Myocyte (in vitro differentiated cells): ENCODE results near the gene IL1F10. TPM values are rescaled to one million over a fixed set of nuclear protein-coding genes. Genes with fewer than 3 reads are reported as not detected.

ENCODE experiments used
- DNase-seq: peaks from one replicate; pipeline ENCODE4 v3.0.0-alpha.2; 2012; ENCODE audit warnings: low read depth
- polyA plus RNA-seq: library from polyadenylated mRNA; unstranded; fragments of >200 nt; gene quantifications from one replicate; pipeline ENCODE4 v1.2.1, GENCODE V29; 2012; ENCODE audit warnings: missing spikeins
- total RNA-seq: library from RNA; depleted of rRNA; stranded (reverse); fragments of >200 nt; gene quantifications from 2 replicates; pipeline ENCODE4 v1.2.3, GENCODE V29; 2014

IL1F10 gene, protein sequence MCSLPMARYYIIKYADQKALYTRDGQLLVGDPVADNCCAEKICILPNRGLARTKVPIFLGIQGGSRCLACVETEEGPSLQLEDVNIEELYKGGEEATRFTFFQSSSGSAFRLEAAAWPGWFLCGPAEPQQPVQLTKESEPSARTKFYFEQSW
- total RNA-seq = not detected in 2 replicates
- not detected for polyA plus RNA-seq

DNA sequence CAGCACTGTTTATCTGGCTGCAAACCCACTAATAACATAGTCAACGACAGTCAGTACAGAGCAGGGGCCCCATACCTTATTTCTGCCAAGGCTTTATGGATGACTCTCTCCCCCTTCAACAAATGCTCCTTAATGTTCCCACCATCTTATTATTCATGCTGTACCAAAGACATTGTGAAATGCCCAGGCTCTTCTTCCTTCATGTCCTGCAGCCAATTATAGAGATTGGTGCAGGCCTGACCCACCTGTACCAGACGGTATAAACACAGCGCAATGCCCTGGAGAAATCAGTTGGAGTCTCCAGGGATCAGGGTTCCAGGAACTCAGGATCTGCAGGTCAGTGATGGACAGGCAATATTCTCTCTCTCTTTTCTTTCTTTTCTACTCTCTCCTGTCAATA lies at the start of gene IL1F10:
IL1F10 (plus strand) TSS at position 290 of the 400 bp plus-strand sequence. CDS start 4,769 bp downstream, outside the sequence.
- DNase-seq = no peak

DNA sequence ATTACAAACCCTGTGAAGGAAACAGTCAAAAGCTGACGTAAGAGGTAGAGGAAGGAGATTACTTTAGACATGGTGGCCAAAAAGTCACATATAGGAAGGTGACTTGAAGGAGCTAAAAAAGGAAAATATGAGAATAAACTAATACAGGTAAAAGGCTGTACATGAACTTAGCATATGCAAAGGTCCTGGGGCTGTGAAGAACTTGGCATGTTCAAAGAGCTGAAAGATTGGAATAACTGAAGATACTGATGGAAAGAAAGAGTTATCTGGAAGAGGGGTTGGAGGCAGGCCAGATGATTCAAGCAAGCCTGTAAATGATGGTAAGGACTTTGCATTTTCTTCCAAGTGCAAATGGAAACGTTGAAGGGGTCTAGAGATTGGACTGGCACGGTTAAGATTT lies 49.3 kb upstream of the IL1F10 start:
- no peak for DNase-seq

DNA sequence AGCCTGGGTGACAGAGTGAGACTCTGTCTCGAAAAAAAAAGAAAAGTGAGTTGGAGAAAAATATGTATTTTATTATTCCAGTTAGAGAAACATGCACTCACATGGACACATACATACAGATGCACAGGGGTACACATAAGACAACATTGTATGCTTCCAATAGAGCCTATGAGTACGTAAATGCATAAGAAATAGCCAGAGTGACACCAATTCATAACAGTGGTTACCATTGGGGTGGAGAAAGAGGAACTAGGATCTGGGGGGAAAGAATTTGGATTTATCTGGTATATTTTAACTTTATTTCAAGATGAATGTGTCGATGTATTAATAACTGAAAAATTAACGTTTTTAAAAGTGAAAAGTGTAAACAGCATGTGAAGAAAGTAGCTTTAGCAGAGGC lies 46.5 kb upstream of the IL1F10 start:
- DNase-seq = no peak

DNA sequence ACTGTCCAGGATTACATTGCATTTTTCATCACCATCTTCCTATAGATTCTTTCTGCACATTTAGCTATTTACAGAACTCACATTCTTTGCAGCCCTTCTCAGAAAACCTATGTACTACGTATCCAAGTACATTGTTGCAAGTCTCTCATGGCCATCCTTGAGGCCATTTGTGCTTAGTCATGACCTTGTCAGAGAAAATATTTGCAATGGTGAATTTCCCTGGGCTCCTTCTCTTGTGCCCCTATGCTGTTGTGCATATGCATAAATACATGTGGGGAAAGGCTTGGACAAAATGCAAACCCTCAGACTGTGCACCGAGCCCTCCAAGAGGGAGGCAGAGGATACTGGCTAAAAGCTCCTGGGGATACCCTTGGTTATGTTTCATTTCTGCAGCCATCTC lies 43.0 kb upstream of the IL1F10 start:
- DNase-seq = no peak

DNA sequence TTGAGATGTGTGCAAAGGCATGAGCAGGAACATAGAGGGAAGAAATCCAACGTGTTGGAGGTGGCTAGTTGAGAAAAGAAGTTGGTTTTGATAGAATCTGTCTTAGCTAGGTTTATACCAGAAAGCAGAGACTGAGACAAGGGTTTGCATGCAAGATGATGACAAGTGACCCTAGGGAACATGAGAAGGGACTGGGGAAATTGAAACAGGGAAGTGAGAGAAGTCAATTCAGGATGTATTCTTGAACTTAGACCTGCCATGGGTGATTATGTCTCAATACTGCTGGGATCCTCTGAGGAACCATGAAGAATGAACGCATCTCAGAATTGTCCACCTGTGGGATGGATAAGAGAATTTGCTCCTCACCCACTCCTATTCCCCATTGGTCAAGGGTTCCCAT lies 42.0 kb upstream of the IL1F10 start:
- no peak for DNase-seq

DNA sequence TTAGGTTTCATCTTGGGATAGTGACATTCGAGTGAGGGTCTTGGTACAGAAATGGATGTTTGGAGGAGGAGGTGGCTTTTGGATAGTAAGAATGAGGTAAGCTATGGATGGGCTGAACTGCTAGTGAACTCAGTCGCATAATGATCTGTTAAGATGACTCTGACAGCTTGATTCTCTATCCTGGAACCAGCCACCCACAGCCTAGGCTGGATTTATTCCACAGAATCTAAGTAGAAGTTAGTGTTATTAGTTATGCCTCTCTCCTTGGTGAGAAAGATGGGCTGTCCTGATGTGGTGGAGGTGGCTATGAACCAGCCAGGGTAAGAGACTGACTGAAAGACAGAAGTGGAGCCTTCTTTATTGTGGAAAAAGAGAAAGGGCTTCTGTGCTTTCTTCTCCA lies 40.1 kb upstream of the IL1F10 start:
- no peak for DNase-seq

DNA sequence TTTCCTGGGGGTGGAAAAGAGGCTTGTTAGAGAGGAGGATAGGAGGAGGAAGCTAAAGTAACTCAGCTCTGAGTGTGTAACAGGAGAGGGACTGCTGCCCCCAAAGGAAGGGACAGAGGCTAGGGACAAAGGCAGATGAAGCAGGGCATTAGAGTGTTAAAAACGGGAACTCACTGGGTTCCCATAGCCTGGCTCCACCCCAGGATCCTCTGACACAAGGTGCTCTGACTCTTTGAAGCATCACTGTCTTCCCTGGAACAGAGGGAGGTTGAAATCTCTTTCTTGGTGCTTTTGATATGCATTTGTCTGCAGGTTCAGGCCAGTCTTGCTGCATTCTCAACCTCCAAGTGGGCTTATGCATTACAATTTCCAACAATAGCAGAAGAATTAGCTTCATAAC lies 39.7 kb upstream of the IL1F10 start:
- DNase-seq = no peak

DNA sequence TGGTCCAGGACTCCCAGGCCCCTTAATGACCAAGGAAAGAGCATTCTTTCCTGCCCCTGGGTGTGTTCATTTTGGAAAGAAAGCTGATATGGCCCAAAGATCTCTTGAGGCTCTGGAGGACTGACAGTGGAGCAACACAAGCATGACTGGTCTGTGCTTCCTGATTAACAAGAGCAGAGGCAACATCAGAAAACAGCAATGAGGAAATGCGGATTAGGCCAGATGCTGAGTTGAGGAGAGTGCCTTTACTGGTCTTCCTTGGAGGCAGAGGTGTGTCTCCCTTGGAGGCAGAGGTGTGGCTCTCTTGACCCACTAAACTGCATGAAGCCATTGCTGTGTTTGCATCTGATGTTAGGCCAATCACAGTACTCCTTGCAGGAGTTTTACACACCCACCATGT lies 35.0 kb upstream of the IL1F10 start:
- DNase-seq = no peak

DNA sequence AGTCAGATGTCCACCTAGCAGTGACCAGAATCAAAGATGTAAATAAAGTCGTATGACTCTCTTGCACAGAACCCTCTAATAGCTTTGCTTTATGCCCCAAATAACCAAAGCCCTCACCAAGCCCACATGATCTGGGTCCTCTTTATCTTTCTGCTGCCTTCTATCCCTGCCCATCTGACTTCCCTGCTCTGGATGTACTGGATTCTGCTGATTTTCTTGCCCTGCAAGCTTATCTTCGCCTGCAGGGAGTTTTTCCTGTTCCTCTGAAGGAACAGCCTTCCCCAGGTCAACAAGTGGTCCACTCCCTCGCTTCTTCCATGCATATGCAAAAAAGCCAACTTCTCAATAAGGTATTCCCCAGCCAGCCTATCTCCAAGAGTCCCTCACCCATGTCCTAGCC lies 33.8 kb upstream of the IL1F10 start:
- no peak for DNase-seq

DNA sequence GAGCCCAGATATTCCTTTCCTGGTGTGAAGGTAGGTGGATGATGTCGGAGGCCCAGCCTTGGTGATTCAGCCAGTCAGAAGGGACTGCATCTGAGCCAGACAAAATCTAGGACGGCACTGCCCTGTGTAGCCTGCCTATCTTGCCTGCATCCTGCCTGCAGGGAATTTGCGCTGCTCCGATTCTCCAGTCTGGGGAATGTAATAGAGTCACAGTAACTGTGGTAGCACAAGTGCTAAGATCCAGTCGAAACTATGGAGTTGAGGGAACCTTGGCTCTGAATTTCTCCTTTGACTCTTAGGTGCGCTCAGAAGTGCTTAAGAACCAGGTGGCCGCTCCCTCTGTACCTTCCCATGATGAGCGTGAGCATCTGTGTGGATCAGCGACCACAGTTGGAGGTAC lies 31.0 kb upstream of the IL1F10 start:
- no peak for DNase-seq

DNA sequence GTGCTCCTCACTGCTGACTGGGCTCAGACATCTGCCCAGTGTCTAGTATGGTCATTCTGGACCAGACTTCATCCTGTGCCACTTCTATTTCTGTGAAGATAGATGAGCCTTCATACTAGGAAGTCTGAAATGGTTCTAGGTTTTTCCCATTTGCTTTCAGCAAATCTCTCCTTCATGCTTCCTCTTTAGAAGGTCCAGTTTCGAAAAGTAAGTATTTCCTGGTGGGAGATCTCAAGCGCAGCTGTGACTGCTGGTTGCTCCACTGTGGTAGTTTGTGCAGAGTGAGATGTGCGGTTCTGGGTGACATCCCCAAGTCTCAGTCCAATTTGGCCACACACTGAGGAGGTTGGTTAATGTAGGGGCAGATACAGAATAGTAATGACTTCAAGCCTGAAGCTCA lies 29.5 kb upstream of the IL1F10 start:
- DNase-seq = no peak

DNA sequence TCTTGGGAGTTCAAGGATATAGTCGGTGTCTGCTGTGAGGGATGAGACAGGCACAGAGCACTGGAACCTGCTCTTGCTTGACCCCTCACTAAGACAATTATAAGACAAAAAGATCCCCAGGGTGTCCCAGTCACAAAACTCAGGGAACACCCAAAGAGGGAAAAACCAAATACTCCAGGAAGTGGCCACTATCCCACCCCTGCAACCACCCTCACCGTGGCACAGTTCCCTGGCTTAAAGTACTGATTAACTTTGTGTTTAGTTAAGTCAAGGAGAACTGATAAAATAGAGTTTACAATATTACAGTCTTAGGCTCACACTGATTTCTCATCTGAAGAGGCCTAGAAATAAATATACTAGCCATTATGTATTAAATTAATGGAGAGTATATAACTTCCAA lies 28.6 kb upstream of the IL1F10 start:
- no peak for DNase-seq

DNA sequence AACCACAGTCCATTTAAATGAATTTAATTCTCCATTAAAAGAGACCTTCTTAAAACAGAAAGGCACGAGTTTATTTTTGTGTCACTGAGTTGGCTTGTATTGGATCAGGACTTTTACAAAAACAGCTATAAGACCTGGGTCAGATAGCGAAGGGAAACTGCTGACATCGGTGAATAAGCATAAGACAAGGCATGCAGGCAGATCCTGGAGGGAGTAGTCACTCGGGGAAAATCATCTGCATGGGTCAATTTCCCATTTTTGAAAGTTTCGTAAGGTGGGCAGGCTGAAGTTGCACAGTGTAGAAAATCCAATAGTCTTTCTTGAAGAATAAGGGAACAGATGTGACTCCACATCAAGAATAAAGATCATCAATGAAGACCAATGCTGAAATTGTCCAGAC lies 28.1 kb upstream of the IL1F10 start:
- no peak for DNase-seq

DNA sequence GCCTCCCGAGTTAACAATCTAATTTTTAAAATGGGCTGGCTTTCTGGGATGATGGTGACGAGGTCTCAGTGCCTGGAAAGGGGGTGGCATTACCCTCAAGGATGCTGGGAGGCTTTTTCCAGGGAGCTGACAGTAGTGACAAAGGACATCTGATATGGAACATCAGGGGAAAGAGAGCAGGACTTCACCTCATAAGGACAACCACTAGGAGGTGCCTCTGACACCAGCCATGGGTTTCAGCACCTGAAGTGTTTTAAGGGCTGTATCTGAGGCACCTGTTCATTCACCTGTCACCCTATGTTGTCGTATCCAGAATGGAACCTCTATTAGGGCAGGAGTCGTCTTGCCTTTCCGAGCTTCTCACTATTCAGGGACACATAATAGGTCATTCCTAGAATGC lies 25.9 kb upstream of the IL1F10 start:
- no peak for DNase-seq

DNA sequence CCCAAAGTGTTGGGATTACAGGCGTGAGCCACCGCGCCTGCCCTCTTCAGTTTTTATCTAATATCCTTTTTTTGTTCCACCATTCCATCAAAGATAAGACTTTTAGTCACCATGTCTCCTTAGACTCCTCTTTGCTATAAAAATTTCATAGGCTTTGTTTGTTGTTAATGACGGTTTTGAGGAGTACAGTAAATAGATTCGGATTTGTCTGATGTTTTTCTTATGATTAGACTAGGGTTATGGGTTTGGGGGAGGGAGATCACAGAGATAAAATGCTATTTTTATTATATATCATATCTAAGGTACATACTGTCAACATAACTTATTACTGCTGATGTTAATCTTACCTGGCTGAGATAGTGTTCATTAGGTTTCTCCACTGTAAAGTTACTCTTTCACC lies 21.3 kb upstream of the IL1F10 start:
- DNase-seq = no peak

DNA sequence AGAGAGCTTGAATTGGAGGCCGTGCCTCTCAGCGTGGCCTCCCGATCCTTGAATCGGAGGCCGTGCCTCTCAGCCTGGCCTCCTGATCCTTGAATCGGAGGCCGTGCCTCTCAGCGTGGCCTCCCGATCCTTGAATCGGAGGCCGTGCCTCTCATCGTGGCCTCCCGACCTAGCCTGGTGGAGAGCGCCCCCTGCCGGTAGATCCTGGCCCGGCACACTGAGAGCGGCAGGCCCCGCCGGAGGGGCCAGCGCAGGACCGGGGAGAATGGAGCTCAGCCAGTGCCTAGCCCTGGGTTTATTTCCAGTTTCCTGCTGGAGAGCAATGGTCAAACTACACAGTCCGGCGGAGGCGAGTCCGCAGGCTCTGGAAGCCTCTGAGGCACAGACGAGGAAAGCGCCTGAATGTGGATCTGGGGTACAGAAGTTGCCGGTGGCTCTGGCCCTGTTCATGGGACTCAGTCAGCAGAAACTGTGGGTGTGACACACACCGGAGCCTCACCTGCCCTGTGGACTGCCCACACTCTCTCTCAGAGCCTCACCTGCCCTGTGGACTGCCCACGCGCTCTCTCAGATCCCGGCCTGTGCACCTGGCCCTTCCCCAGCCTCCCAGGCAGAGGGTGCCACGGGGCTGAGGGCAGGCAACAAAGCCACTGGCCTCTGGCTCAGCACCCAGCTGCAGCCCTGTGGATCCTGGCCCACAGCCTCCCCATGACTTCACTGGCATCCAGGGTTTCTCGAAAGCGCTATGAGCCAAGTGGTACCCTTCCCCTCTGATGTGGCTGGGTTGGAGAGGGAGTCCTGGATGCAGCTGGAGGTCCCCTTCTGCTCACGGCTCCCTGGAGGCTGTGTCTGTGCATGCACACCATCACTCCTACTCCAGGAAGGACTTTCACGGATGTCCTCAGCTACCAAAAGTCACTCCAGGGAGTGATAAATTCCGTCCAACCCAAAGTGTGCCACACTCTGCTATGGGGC lies 16.6 kb upstream of the IL1F10 start:
- DNase-seq = no peak

DNA sequence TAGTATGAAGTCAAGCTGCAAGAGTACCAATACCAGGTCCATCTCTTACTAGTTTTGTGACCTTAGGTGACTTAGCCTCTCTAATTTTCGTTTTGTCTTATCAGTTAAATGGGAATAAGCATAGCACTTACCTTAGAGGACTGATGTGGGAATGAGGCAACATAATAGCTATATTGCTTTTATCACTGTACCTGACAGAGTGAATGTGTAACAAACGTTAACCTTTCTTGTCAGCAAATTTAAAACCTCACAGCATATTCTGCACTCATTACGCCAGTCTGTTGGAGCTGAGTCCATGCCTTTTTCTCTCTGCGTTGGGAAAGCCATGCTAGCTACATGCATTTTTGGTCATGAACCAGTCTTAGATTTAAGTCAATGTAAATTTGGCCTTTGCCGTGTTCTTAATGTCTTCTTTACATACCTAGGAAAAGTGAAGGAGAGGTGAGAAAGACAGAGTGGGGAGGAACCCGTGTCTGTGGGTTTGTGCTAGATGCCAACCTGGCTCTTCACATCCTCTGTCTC lies 15.3 kb upstream of the IL1F10 start, which contains the start of gene IL36B:
IL36B (minus strand) TSS at position 472 of the 522 bp plus-strand sequence.
- no peak for DNase-seq

DNA sequence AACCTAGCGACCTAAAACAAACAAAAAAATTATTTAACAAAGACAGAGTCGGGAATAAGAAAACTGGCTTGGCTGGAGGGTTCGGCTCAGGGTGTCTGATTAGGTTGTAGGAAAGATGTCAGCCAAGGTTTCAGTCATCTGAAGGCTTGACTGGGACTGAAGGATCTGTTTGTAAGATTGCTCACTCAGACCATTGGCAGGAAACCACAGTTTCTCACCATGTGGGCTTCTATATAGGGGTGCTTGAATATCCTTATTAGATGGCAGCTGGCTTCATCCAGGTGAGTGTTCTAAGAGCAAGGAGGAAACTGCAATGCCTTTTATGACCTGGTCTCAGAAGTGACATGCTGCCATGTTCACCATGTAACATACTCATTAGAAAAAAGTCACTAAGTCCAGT lies 14.1 kb upstream of the IL1F10 start:
- no peak for DNase-seq

DNA sequence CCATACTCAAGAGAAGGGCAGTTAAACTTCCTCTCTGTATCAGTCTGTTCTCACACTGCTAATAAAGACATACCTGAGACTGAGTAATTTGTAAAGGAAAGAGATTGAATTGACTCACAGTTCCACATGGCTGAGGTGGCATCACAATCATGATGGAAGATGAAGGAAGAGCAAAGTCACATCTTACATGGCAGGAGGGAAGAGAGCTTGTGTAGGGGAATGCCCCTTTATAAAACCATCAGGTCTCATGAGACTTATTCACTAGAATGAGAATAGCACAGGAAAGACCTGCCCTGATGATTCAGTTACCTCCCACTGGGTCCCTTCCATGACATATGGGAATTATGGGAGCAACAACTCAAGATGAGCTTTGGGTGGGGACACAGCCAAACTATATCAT lies 13.7 kb upstream of the IL1F10 start:
- DNase-seq = no peak

DNA sequence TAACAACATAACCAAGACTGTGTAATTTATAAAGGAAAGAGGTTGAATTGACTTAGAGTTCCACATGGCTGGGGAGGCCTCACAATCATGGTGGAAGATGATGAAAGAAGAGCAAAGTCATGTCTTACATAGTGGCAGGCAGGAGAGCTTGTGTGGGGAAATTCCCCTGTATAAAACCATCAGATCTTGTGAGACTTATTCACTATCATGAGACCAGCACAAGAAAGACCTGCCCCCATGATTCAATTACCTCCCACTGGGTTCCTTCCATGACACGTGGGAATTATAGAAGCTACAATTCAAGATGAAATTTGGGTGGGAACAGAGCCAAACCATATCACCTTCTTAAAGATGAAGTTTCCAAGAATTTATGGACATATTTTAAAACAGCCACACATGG lies 11.2 kb upstream of the IL1F10 start:
- no peak for DNase-seq

DNA sequence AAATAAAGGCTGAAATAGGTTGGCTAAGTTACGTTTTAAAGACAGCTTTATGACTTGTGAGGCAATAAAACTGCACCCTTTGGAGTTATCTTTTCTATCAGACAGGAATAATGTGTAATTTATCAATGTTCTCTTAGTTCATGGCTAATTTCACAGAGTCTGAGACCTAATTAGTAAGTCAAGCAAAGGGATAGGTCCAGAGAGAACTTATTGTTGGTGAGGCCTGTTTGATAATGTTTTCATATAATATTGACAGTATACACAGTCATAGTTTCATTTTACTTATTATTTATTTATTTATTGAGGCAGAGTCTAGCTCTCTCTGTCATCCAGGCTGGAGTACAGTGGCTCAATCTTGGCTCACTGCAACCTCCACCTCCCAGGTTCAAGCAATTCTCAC lies 10.7 kb upstream of the IL1F10 start:
- no peak for DNase-seq

DNA sequence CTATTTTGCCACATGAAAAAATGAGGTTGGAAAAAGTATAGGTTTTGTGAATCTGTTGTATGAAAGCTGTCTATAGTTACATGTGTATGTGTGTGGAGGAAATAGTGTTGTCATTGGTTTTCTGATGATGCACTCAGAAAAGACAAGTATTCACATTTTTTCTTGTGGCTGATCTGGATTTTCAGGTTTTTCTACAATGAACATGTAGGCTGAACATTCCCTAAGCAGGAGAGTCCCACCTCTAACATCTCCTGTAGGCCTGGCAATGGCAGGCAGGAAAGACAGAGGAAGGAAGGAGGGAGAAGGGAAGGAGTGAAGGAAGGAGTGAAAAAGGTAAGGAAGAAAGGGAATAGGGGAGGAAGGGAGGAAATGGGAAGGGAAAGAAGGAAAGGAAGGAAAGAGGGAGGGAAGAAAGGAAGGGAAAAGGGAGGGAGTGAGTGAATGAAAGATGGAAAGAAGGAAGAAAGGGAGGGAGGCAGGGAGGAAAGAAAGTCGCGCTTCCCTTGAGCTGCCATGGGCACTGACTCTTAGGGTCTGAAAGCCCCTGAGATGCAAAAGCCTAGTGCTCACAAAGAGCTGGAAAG lies 9.3 kb upstream of the IL1F10 start:
- DNase-seq = no peak
